Body of pancreas (tissue), 4 donors: ENCODE measurements around the gene TDO2. TPM values are rescaled to one million over a fixed set of nuclear protein-coding genes. Genes with fewer than 3 reads are reported as not detected.

Source experiments
- ATAC-seq: fragments of 150-250 bp; one replicate; pipeline ENCODE4 v1.9.1; 2016
- DNase-seq, 4 donors: peaks; one replicate each; pipeline ENCODE4 v3.0.0-alpha.2; 2019
- H3K27ac ChIP-seq, 4 donors: fragments of 200-600 bp; sonication (generic); 1 replicate in 3 of 4; 2 replicates in 1 of 4; pipeline versions ENCODE4 v1.5.1 to v1.6.1; 2016 to 2019; ENCODE audit warnings: mild to moderate bottlenecking in 1 of 4, mixed read lengths in 1 of 4, moderate library complexity in 1 of 4
- H3K27me3 ChIP-seq, 2 donors: fragments of 200-600 bp; sonication (generic); one replicate each; pipeline ENCODE4 v1.6.0; 2016; ENCODE audit warnings: mild to moderate bottlenecking in 1 of 2
- H3K36me3 ChIP-seq, 2 donors: fragments of 200-600 bp; sonication (generic); replicated peaks in 1 of 2; 2 replicates each; pipeline ENCODE4 v1.5.1; 2016; ENCODE audit warnings: low read depth in 2 of 2; ENCODE audit not compliant: insufficient read depth in 1 of 2
- H3K4me1 ChIP-seq: fragments of 200-600 bp; sonication (generic); one replicate; pipeline ENCODE4 v1.6.0; 2016
- H3K4me3 ChIP-seq, 2 donors: fragments of 200-600 bp; sonication (generic); 1 replicate in 1 of 2; 2 replicates in 1 of 2; pipeline ENCODE4 v1.5.1; 2016 to 2019
- H3K9me3 ChIP-seq, 3 donors: fragments of 200-600 bp; sonication (generic); 1 replicate in 2 of 3; 2 replicates in 1 of 3; pipeline ENCODE4 v1.5.1; 2016
- POLR2A ChIP-seq, 3 donors: fragments of 450-650 bp; IDR thresholded peaks; one replicate each; pipeline ENCODE4 v1.6.1; 2016; ENCODE audit warnings: antibody characterized with exemption in 3 of 3, mild to moderate bottlenecking in 2 of 3
- WGBS, 2 donors: methylation state at CpG; one replicate each; pipeline ENCODE4 v1.1.5; 2017; 5-methylcytosine and 5-hydroxymethylcytosine counted together
- intact Hi-C: fragments of 100-400 bp; cut with DNase I; formaldehyde crosslinking; loops from one replicate; pipeline ENCODE4 v1.15.1; 2023
- total RNA-seq, 2 donors: library from RNA; depleted of rRNA; stranded (reverse); fragments of >200 nt; gene quantifications; one replicate each; pipeline ENCODE4 v1.1.0, GENCODE V29; 2016
- TF ChIP-seq, protein P1 (sequence below), 7 experiments: fragments of 450-650 bp in 4 of 7; fragments of 200-600 bp in 3 of 7; sonication (generic) in 3 of 7; IDR thresholded peaks; one replicate each; pipeline ENCODE4 v1.5.1; 2016 to 2019; ENCODE audit warnings: antibody characterized with exemption in 7 of 7

The TDO2 gene
- total RNA-seq, 2 donors from 2014 or later, result 0.26 TPM; not detected in 1

DNA sequence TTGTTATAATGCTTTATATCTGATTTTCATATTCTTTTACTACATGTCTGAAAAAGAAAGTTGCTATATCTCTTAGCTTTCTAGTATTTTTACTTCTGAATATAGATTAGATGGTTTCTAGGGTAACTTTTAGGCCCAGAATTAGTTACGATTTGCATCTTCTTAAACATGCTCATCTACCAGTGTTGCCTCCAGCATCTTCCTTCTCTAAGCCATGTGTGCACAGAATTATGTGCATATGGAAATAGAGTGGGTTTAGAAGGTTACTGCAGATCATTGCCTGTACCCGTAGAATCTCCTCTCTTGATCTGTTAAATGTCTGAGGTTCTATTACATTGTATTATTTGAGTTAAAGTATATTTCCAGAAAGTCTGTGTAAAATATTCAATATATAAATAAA is 2.5 kb upstream of the TDO2 start:
- Histone ChIP-seq H3K27ac (no peak overlapping the region), H3K4me1 (no peaks in the 10 kb centered on the region), H3K27me3 (no peaks in the 10 kb centered on the region), H3K4me3 (no peak overlapping the region), H3K36me3 (no peaks in the 10 kb centered on the region), H3K9me3 (no peaks in the 10 kb centered on the region)
- DNase-seq, result no peak
- intact Hi-C loops, result no loop called here
- no peak for ATAC-seq
- 75 to 81% methylated on average over 2 of the region's 2 CpGs for whole genome bisulfite sequencing, 2 donors
- no peak for TF ChIP-seq POLR2A (IDR thresholded peaks at IDR 0.05)
- TF ChIP-seq, protein P1, sequence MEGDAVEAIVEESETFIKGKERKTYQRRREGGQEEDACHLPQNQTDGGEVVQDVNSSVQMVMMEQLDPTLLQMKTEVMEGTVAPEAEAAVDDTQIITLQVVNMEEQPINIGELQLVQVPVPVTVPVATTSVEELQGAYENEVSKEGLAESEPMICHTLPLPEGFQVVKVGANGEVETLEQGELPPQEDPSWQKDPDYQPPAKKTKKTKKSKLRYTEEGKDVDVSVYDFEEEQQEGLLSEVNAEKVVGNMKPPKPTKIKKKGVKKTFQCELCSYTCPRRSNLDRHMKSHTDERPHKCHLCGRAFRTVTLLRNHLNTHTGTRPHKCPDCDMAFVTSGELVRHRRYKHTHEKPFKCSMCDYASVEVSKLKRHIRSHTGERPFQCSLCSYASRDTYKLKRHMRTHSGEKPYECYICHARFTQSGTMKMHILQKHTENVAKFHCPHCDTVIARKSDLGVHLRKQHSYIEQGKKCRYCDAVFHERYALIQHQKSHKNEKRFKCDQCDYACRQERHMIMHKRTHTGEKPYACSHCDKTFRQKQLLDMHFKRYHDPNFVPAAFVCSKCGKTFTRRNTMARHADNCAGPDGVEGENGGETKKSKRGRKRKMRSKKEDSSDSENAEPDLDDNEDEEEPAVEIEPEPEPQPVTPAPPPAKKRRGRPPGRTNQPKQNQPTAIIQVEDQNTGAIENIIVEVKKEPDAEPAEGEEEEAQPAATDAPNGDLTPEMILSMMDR (IDR thresholded peaks at IDR 0.05), result no peak

DNA sequence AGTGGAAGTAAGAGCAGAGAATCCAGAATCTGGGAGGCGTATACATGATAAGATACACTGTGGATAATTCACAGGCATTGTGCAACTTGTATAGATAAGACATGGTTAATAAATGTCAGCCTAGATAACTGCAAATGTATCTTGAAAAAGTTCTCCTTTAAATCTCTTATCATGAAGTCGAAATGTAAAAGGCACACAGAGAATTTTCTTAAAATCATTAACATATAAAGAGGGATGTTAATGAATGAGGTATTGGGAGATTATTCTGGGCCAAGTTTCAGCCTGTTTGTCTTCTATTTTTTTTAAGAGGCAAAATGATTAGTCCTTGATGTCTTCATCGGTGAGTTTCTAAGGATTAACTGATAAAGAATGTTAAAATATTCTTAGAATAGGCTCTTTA is 835 bp downstream of the TDO2 start:
- DNase-seq (no peak), ATAC-seq (no peak)
- TF ChIP-seq, protein P1 (IDR thresholded peaks at IDR 0.05), result no peak
- TF ChIP-seq POLR2A (IDR thresholded peaks at IDR 0.05), result no peak
- Histone ChIP-seq H3K27me3 (no peaks in the 10 kb centered on the region), H3K36me3 (no peaks in the 10 kb centered on the region), H3K9me3 (no peaks in the 10 kb centered on the region), H3K4me3 (no peak overlapping the region), H3K4me1 (peaks cover 13% of the 10 kb centered on the region), H3K27ac (no peak overlapping the region)
- WGBS, 2 donors, result 9 to 13% methylated on average over 3 of the region's 3 CpGs
- intact Hi-C loops, result no loop called here

DNA sequence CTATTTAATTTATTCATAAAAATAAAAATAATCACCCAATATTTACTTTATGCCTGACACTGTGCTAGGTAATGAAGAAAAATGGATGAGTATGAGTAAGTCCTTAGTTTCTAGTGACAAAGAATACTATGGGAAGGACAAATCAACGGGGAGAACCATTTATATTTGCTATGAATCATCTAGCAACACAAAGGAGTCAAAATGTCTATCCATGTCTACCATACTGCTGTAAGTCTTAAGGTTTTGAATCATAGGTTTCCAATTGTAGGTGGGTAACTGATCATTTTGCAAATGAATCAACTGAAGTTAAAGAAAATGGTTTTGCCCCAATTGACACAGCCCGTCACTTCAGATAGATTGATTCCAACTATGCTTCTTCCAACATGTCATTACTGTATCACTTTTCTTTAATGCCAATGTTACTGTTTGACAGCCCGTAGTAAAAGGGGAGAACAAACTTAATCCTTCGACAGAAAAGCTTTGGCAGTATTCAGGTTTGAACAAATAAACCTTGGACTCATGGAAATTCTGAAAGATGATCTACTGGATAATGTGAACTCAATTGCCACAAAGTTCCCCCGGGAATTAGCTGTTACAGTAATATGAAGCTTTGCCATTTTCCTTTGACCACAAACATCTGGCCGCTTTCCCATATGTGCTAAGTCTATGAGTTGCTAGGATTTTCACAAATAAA is 3.2 kb downstream of the TDO2 start:
- 28 to 38% methylated on average over 6 of the region's 6 CpGs for WGBS, 2 donors
- intact Hi-C loops, result no loop called here

DNA sequence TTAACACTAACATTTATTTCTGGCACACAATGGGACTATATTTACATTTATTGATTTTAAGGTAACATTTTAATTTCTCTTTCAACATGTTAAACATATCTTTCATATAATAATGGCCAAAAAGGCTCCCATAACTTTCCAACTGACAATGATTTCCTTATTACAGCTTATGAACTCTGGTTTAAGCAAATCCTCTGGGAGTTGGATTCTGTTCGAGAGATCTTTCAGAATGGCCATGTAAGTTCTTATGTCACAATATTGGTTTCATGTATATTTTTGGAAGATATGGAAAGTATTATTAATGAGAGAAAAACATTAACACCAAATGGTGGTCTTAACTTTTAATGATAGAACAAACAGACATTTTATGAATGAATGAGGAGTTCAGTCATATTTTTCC is 4.1 kb downstream of the TDO2 start:
- Histone ChIP-seq H3K27me3 (no peaks in the 10 kb centered on the region), H3K36me3 (no peaks in the 10 kb centered on the region), H3K9me3 (no peaks in the 10 kb centered on the region), H3K27ac (no peak overlapping the region), H3K4me1 (peaks cover 13% of the 10 kb centered on the region), H3K4me3 (no peak overlapping the region)
- TF ChIP-seq, protein P1 (IDR thresholded peaks at IDR 0.05), result no peak
- TF ChIP-seq POLR2A (IDR thresholded peaks at IDR 0.05), result no peak
- intact Hi-C loops, result no loop called here
- WGBS, 2 donors, result 82 to 85% methylated on average over 1 of the region's 1 CpG
- no peak for DNase-seq
- ATAC-seq, result no peak

More for the DNA sequence above, 3.2 kb downstream of the TDO2 start:
- H3K4me1 ChIP-seq, result peaks cover 13% of the 10 kb centered on the region
- H3K4me3 ChIP-seq, result no peak overlapping the region
- no peaks in the 10 kb centered on the region for H3K9me3 ChIP-seq
- DNase-seq (peak; percentile 16 to 66 (median 36)), ATAC-seq (peak; percentile 45)
- TF ChIP-seq, protein P1 (IDR thresholded peaks at IDR 0.05), result no peak
- no peak for TF ChIP-seq POLR2A (IDR thresholded peaks at IDR 0.05)
- no peaks in the 10 kb centered on the region for H3K36me3 ChIP-seq
- no peaks in the 10 kb centered on the region for H3K27me3 ChIP-seq
- no peak overlapping the region for H3K27ac ChIP-seq
